A673 (cell line): ENCODE measurements around the gene LRRC42. TPM values are rescaled to one million over a fixed set of nuclear protein-coding genes. Genes with fewer than 3 reads are reported as not detected.
"Not testable (repeated sequence)": the region's sequence is repeated elsewhere in the genome, so short reads cannot be mapped to it uniquely, and the experiment has no call there.

Source experiments
- BruUV-seq: library from RNA; stranded (reverse); fragments of 400-500 nt; replicated peaks from 2 replicates; lab custom pipeline; 2021; lab: Mats Ljungman, UMichigan
- CTCF ChIA-PET: fragments of 300-600 bp; sonication (Branson Sonifier 250); formaldehyde crosslinking; loops from one replicate; lab custom pipeline; 2022; ENCODE audit warnings: antibody characterized with exemption; lab: Charles Lee
- POLR2A ChIA-PET: fragments of 300-600 bp; sonication (Branson Sonifier 250); formaldehyde crosslinking; loops from one replicate; lab custom pipeline; 2022; ENCODE audit warnings: antibody characterized with exemption; ENCODE audit not compliant: low non-redundant PET; lab: Charles Lee
- DNase-seq: peaks from one replicate; pipeline ENCODE4 v3.0.0-alpha.2; 2015; ENCODE audit warnings: low spot score
- H3K27ac ChIP-seq: fragments of 200-600 bp; sonication (generic); 2 replicates; pipeline ENCODE4 v1.5.1; 2016; ENCODE audit warnings: mixed run types, low read depth, mild to moderate bottlenecking, mixed read lengths, antibody characterized with exemption, low read length; ENCODE audit not compliant: poor library complexity, severe bottlenecking
- H3K27me3 ChIP-seq: fragments of 200-600 bp; sonication (generic); replicated peaks from 2 replicates; pipeline ENCODE4 v1.6.1; 2017; ENCODE audit warnings: mixed run types, low read depth, mild to moderate bottlenecking, mixed read lengths, antibody characterized with exemption, low read length; ENCODE audit not compliant: insufficient read depth, poor library complexity
- H3K36me3 ChIP-seq: fragments of 200-600 bp; sonication (generic); 2 replicates; pipeline ENCODE4 v1.6.1; 2016; ENCODE audit warnings: mixed run types, mild to moderate bottlenecking, mixed read lengths, antibody characterized with exemption, low read length; ENCODE audit not compliant: insufficient read depth, poor library complexity, severe bottlenecking
- H3K4me1 ChIP-seq: fragments of 200-600 bp; sonication (generic); 2 replicates; pipeline ENCODE4 v1.6.1; 2017; ENCODE audit warnings: mixed run types, mild to moderate bottlenecking, mixed read lengths, antibody characterized with exemption, low read length; ENCODE audit not compliant: insufficient read depth, poor library complexity, severe bottlenecking
- H3K4me3 ChIP-seq: fragments of 200-600 bp; sonication (generic); 2 replicates; pipeline ENCODE4 v1.5.1; 2016; ENCODE audit warnings: low read depth, mixed run types, mild to moderate bottlenecking, mixed read lengths, low read length; ENCODE audit not compliant: poor library complexity, severe bottlenecking
- H3K9me3 ChIP-seq: fragments of 200-600 bp; sonication (generic); 2 replicates; pipeline ENCODE4 v1.6.1; 2016; ENCODE audit warnings: mixed run types, low read depth, mild to moderate bottlenecking, mixed read lengths, antibody characterized with exemption, low read length; ENCODE audit not compliant: poor library complexity, severe bottlenecking
- EZH2 ChIP-seq: fragments of 200-600 bp; sonication (generic); IDR thresholded peaks from 2 replicates; pipeline ENCODE4 v1.6.1; 2017; ENCODE audit warnings: borderline replicate concordance, low read depth, mild to moderate bottlenecking, mixed read lengths, antibody characterized with exemption, low read length; ENCODE audit not compliant: poor library complexity, severe bottlenecking
- intact Hi-C: fragments of 100-400 bp; cut with micrococcal nuclease; formaldehyde crosslinking; loops from one replicate; pipeline ENCODE4 v1.10.0; 2022; ENCODE audit not compliant: unreplicated experiment
- total RNA-seq: library from RNA; stranded (reverse); gene quantifications from 2 replicates; pipeline ENCODE4 v1.2.3, GENCODE V29; 2021
- TF ChIP-seq, protein P1 (sequence below): fragments of 300-800, 200-600 bp; sonication (generic); conservative IDR thresholded peaks from 2 replicates; pipeline ENCODE4 v1.5.1; 2017; ENCODE audit warnings: low read depth, mild to moderate bottlenecking, antibody characterized with exemption, low read length, moderate library complexity, mixed read lengths

Gene LRRC42
- total RNA-seq, 1 experiment from 2014 or later: 25.8 TPM

DNA sequence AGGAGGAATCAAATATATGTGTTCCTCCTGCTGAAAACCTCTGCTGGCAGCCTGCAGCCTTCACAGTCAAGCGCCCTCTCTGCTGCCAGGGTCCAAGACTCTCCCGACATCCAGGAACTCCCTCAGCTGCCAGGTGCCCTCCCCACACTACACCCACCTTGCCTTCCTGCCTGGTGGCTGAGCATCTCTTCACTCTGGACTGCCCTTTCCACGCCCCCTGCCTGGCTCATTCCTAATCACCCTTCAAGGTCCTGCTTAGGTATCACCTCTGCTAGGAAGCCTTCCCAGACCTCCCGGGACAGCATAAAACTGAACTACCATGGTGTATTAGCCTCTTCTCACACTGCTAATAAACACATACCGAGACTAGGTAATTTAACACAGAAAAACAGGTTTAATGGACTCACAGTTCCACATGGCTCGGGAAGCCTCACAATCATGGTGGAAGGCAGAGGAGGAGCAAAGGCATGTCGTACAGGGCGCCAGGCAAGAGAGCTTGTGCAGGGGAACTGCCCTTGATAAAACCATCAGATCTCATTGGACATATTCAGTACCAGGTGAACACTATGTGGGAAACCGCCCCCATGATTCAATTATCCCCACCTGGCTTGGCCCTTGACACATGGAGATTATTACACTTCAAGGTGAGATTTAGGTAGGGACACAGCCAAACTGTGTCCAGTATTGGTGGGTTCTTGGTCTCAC lies 56.5 kb downstream of the LRRC42 start:
- Histone ChIP-seq H3K4me1 (no peaks in the 10 kb centered on the region), H3K4me3 (no peak overlapping the region), H3K27me3 (no peaks in the 10 kb centered on the region), H3K27ac (no peak overlapping the region), H3K36me3 (no peaks in the 10 kb centered on the region), H3K9me3 (no peaks in the 10 kb centered on the region)
- DNase-seq: no peak
- TF ChIP-seq EZH2: no peak
- TF ChIP-seq, protein P1, sequence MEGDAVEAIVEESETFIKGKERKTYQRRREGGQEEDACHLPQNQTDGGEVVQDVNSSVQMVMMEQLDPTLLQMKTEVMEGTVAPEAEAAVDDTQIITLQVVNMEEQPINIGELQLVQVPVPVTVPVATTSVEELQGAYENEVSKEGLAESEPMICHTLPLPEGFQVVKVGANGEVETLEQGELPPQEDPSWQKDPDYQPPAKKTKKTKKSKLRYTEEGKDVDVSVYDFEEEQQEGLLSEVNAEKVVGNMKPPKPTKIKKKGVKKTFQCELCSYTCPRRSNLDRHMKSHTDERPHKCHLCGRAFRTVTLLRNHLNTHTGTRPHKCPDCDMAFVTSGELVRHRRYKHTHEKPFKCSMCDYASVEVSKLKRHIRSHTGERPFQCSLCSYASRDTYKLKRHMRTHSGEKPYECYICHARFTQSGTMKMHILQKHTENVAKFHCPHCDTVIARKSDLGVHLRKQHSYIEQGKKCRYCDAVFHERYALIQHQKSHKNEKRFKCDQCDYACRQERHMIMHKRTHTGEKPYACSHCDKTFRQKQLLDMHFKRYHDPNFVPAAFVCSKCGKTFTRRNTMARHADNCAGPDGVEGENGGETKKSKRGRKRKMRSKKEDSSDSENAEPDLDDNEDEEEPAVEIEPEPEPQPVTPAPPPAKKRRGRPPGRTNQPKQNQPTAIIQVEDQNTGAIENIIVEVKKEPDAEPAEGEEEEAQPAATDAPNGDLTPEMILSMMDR: no peak
- ChIA-PET CTCF (interaction anchor here (0.5 kb wide), 1 partner anchor 135 kb away, joined by 6 read pairs; no protein-coding TSS in a partner anchor), POLR2A (no interaction called here)
- intact Hi-C loops: no loop called here
- BruUV-seq: no TSS peak

DNA sequence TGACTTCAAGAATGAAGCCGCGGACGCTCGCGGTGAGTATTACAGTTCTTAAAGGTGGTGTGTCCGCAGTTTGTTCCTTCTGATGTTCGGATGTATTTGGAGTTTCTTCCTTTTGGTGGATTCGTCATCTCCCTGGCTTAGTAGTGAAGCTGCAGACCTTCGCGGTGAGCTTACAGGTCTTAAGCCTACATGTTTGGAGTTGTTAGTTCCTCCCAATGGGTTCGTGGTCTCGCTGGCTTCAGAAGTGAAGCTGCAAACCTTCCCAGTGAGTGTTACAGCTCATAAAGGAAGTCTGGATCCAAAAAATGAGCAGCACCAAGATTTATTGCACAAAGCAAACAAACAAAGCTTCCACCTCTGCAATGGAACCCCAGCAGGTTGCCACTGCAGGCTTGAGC lies 57.1 kb downstream of the LRRC42 start:
- Histone ChIP-seq H3K27me3 (no peaks in the 10 kb centered on the region), H3K27ac (no peak overlapping the region), H3K36me3 (no peaks in the 10 kb centered on the region), H3K4me3 (no peak overlapping the region), H3K9me3 (no peaks in the 10 kb centered on the region), H3K4me1 (no peaks in the 10 kb centered on the region)
- no TSS peak for BruUV-seq
- TF ChIP-seq, protein P1: no peak
- no peak for TF ChIP-seq EZH2
- intact Hi-C loops: no loop called here
- POLR2A ChIA-PET: no interaction called here
- CTCF ChIA-PET: interaction anchor here (0.5 kb wide), 1 partner anchor 136 kb away, joined by 6 read pairs; no protein-coding TSS in a partner anchor
- DNase-seq: no peak

- intact Hi-C loops, DNase-seq, POLR2A ChIA-PET, H3K27me3 ChIP-seq, H3K36me3 ChIP-seq, H3K27ac ChIP-seq, H3K4me1 ChIP-seq, H3K4me3 ChIP-seq, H3K9me3 ChIP-seq, BruUV-seq, CTCF ChIA-PET: not testable (repeated sequence)
Observed at GRCh38 chr1:54003750-54004480, 57.8 kb downstream of the LRRC42 start.
